Measurements from ENCODE around the gene ADARB1.

ADARB1 gene

DNA sequence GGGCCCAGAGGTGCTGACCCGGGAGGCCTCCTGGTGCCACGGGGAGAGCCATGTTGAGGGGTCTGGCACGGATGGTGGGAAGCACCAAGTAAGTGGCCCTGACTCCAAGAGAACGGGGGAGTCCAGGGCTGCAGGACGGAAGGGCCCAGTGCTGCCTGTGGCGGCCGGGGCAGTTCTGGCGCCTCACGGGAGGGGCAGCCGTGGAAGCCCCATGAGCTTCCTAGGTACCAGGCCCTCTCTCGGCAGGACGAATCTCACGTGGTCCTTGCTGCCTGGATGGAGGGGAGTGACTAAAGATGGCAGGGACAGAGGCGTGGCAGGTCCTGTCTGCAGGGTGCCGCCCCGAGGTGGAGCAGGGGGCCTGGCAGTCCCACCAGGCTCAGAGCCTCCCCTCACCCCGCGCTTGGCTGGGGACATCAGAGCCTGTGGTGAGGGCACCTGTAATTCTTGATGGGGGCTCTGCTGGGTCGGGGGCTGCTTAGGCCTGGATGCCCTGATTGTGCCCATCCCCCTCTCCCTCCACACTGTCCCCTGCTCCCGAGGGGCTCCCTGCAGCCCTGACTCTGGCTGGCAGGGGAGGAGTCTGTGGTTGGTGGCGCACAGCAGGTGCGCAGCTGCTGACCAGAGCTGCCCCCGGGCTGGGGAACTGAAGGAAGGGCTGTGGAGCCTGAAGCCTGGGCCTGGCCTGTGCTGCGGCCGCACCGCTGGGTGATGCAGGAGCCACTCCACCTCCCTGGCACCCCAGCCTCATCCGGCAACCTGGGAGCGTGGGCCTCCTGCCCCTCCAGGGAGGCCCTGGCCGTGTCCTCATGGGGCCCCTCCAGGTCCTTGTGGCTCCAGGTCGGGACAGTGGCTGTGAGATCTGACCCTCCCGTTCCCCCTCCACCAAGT, 181.9 kb downstream of the ADARB1 start:
- peak; percentile 61 for DNase-seq (ENCODE audit: low spot score)
- Histone ChIP-seq H3K27me3 (ENCODE audit: insufficient read depth, poor library complexity, severe bottlenecking) (peaks cover 9% of the 10 kb centered on the region), H3K27ac (ENCODE audit: poor library complexity, severe bottlenecking) (no peak overlapping the region), H3K36me3 (ENCODE audit: low read depth) (no peaks in the 10 kb centered on the region), H3K4me1 (ENCODE audit: insufficient read depth, poor library complexity, severe bottlenecking) (no peaks in the 10 kb centered on the region), H3K9me3 (ENCODE audit: severe bottlenecking) (no peaks in the 10 kb centered on the region), H3K4me3 (ENCODE audit: severe bottlenecking) (no peak overlapping the region)
- no peak for ATAC-seq (ENCODE audit: low read depth)
- TF ChIP-seq, protein P1, sequence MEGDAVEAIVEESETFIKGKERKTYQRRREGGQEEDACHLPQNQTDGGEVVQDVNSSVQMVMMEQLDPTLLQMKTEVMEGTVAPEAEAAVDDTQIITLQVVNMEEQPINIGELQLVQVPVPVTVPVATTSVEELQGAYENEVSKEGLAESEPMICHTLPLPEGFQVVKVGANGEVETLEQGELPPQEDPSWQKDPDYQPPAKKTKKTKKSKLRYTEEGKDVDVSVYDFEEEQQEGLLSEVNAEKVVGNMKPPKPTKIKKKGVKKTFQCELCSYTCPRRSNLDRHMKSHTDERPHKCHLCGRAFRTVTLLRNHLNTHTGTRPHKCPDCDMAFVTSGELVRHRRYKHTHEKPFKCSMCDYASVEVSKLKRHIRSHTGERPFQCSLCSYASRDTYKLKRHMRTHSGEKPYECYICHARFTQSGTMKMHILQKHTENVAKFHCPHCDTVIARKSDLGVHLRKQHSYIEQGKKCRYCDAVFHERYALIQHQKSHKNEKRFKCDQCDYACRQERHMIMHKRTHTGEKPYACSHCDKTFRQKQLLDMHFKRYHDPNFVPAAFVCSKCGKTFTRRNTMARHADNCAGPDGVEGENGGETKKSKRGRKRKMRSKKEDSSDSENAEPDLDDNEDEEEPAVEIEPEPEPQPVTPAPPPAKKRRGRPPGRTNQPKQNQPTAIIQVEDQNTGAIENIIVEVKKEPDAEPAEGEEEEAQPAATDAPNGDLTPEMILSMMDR (IDR thresholded peaks at IDR 0.05; ENCODE audit: poor library complexity, severe bottlenecking): no peak

DNA sequence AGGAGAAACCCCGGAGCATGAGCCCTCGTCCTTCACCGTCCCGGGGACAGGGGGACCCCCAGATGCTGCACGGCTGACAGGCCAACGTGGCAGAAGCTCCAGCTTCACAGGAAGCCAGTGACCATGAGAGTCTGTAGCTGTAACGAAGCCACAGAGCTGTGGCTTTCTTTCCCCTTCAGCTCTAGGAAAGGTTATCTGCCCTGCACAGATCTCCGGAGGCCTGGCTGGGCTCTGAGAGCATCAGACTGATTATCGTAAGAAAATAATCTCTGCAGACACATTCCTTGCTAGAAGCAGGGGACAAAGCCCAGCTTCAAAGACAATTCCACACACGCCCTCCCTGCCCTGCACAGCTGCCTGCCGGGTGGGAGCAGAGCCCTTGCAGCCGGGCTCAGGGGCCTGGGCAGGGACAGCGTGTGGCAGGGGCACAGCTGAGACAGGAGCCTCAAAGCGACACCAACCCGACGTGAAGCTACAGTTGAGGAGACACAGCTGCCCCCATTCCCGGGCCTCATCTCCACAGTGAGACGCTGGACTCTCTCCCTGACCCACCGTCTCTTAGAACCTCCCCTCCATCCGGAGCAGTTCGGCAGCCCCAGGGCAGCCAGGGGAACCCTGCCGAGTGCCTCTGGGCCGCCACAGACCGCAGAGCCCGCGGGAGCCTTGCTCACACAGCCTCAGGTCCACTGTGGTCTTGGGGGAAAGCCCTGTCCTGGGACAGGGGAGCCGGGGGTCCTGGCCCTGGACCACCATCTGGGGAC, 182.7 kb downstream of the ADARB1 start:
- H3K36me3 ChIP-seq (ENCODE audit: low read depth): no peaks in the 10 kb centered on the region
- TF ChIP-seq, protein P1 (IDR thresholded peaks at IDR 0.05; ENCODE audit: poor library complexity, severe bottlenecking): no peak
- no peak overlapping the region for H3K4me3 ChIP-seq (ENCODE audit: severe bottlenecking)
- DNase-seq (ENCODE audit: low spot score) (peak; percentile 44), ATAC-seq (ENCODE audit: low read depth) (no peak)
- H3K27me3 ChIP-seq (ENCODE audit: insufficient read depth, poor library complexity, severe bottlenecking): peaks cover 9% of the 10 kb centered on the region
- no peaks in the 10 kb centered on the region for H3K4me1 ChIP-seq (ENCODE audit: insufficient read depth, poor library complexity, severe bottlenecking)
- H3K27ac ChIP-seq (ENCODE audit: poor library complexity, severe bottlenecking): no peak overlapping the region
- no peaks in the 10 kb centered on the region for H3K9me3 ChIP-seq (ENCODE audit: severe bottlenecking)

DNA sequence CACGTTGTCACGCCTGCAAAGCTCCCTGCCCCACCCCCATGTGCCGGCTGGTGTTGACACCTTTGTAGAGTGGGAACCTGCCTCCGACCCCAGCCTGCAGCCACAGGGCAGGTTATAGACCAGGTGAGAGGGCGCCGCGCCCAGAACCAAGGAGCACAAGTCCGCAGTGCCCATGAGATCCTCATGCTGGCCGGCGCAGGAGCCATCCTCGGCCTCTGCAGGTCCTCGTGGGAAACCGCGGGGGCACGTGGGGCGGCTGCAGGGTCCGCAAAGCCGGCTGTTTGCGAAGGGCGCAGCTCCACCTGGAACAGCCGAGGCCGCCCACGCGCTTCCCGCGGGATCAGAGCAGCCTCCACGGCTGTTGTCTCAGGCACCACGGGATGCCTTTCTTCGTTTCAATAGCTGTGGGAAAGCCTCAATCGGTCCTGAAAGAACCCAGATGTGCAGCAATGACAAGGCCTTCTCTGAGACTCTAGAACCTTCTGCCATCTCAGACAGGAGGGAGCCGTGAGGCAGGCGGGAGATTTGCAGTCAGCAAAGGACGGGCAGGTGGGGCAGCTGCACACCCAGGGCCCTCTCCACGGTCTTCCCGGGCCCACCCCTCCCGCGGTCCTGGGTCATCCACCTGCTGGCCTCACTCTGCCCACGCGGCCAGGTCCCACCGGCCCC, 183.4 kb downstream of the ADARB1 start:
- no peak overlapping the region for H3K27ac ChIP-seq (ENCODE audit: poor library complexity, severe bottlenecking)
- no peaks in the 10 kb centered on the region for H3K9me3 ChIP-seq (ENCODE audit: severe bottlenecking)
- DNase-seq (ENCODE audit: low spot score): peak; percentile 57
- TF ChIP-seq, protein P1 (IDR thresholded peaks at IDR 0.05; ENCODE audit: poor library complexity, severe bottlenecking): no peak
- no peaks in the 10 kb centered on the region for H3K36me3 ChIP-seq (ENCODE audit: low read depth)
- no peak overlapping the region for H3K4me3 ChIP-seq (ENCODE audit: severe bottlenecking)
- H3K4me1 ChIP-seq (ENCODE audit: insufficient read depth, poor library complexity, severe bottlenecking): no peaks in the 10 kb centered on the region
- no peak for ATAC-seq (ENCODE audit: low read depth)
- H3K27me3 ChIP-seq (ENCODE audit: insufficient read depth, poor library complexity, severe bottlenecking): peaks cover 9% of the 10 kb centered on the region

DNA sequence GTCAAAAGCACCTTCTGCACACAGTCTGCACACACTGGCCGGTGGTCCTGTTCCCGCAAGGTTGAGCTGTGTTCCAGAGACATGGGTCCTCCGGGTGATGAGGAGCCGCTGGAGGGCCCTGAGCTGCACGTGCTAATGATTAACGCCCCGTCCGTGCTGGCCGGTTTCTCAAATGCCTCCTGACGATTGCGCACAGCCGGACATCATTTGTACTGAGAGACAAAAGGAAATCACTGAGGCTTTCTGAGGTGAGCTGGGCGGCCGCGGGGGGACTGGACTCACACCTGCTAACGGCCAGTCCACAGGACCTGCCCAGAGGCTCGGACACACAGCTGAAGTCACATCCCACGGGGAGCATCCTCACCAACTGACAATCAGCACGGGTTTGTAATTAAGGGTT, 184.1 kb downstream of the ADARB1 start:
- ATAC-seq (ENCODE audit: low read depth) (no peak), DNase-seq (ENCODE audit: low spot score) (peak; percentile 54)
- Histone ChIP-seq H3K4me3 (ENCODE audit: severe bottlenecking) (no peak overlapping the region), H3K36me3 (ENCODE audit: low read depth) (no peaks in the 10 kb centered on the region), H3K9me3 (ENCODE audit: severe bottlenecking) (no peaks in the 10 kb centered on the region), H3K27me3 (ENCODE audit: insufficient read depth, poor library complexity, severe bottlenecking) (peaks cover 9% of the 10 kb centered on the region), H3K4me1 (ENCODE audit: insufficient read depth, poor library complexity, severe bottlenecking) (no peaks in the 10 kb centered on the region), H3K27ac (ENCODE audit: poor library complexity, severe bottlenecking) (no peak overlapping the region)
- TF ChIP-seq, protein P1 (IDR thresholded peaks at IDR 0.05; ENCODE audit: poor library complexity, severe bottlenecking): no peak

Measured in RWPE2 (cell line).